ENCODE results near the gene CALN1.

The CALN1 gene

DNA sequence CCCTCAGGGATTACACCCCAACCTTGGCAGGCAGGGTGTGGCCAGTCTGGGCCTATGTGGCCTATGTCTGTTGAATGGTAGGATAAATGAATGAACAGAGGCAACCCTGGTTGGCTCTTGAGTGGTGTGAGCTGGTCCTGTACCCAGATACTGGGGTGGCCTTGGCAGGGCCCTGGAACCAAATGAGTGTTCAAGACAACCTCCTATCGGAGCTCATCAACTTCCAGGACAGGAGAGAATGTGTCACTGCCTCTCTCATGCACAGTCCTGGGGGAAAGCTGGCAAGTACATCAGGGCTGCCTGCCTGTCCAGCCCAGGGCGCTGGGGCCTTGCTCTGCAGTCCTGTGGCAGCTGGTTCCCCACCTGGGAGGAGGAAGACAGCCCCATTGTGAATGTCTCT, 271.6 kb downstream of the CALN1 start:
- Histone ChIP-seq H3K9me3 (ENCODE audit: insufficient read depth, low read depth, low read length) (peaks cover 36% of the 10 kb centered on the region), H3K27ac (ENCODE audit: low read depth, low read length) (no peak overlapping the region), H3K4me3 (ENCODE audit: low read length) (no peak overlapping the region), H3K36me3 (ENCODE audit: insufficient read depth, low read length) (no peaks in the 10 kb centered on the region), H3K4me1 (ENCODE audit: insufficient read depth, low read length) (no peaks in the 10 kb centered on the region), H3K9ac (ENCODE audit: low read depth, low read length) (no peak overlapping the region), H3K27me3 (ENCODE audit: insufficient read depth, low read length) (no peaks in the 10 kb centered on the region)
- 84% methylated on average over 2 of the region's 2 CpGs for WGBS

DNA sequence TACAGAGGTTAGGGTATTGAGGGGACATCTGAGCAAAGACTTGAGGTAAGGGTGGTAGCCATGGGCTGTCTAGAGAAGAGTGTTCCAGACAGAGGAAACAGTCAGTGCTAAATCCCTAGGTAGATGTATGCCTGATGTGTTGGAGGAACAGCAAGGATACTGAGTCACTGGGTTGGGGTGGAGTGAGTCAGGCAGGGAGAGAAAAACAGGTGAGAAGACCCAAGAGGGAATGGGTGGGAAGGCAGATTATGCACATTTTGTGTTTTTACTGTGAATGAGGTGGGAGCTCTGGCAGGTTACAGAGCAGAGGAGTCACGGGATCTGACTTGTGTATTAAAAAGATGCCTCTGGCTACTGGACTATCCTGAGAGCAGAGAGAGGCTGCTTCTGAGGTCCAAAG, 285.0 kb downstream of the CALN1 start:
- no peaks in the 10 kb centered on the region for H3K36me3 ChIP-seq (ENCODE audit: insufficient read depth, low read length)
- H3K9me3 ChIP-seq (ENCODE audit: insufficient read depth, low read depth, low read length), result no peaks in the 10 kb centered on the region
- no peaks in the 10 kb centered on the region for H3K4me1 ChIP-seq (ENCODE audit: insufficient read depth, low read length)
- H3K4me3 ChIP-seq (ENCODE audit: low read length), result no peak overlapping the region
- no peaks in the 10 kb centered on the region for H3K27me3 ChIP-seq (ENCODE audit: insufficient read depth, low read length)
- no peak overlapping the region for H3K27ac ChIP-seq (ENCODE audit: low read depth, low read length)
- H3K9ac ChIP-seq (ENCODE audit: low read depth, low read length), result no peak overlapping the region
- 81% methylated on average over 1 of the region's 1 CpG for WGBS

DNA sequence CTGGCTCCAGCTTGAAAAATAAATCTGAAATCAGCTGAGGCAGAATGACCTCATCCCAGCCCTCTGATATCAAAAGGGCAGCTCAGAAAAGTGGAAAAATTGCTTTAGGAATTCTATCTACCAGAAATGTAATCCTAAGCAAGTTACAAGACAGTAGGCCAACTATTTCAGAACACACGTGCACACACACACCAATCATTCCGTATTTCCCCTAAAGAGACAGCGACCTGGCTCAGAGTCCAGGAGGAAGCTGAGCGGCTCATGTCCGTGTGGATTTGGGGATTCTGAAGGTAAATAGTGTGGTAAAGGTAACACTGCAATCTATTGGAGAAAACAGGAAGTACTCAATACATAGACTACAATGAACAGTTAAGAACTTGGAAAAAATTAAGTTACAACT, 288.2 kb downstream of the CALN1 start:
- H3K27ac ChIP-seq (ENCODE audit: low read depth, low read length), result no peak overlapping the region
- WGBS, result 90% methylated on average over 5 of the region's 5 CpGs
- no peak overlapping the region for H3K4me3 ChIP-seq (ENCODE audit: low read length)
- H3K9me3 ChIP-seq (ENCODE audit: insufficient read depth, low read depth, low read length), result no peaks in the 10 kb centered on the region
- H3K27me3 ChIP-seq (ENCODE audit: insufficient read depth, low read length), result no peaks in the 10 kb centered on the region
- no peaks in the 10 kb centered on the region for H3K36me3 ChIP-seq (ENCODE audit: insufficient read depth, low read length)
- H3K4me1 ChIP-seq (ENCODE audit: insufficient read depth, low read length), result no peaks in the 10 kb centered on the region
- no peak overlapping the region for H3K9ac ChIP-seq (ENCODE audit: low read depth, low read length)

DNA sequence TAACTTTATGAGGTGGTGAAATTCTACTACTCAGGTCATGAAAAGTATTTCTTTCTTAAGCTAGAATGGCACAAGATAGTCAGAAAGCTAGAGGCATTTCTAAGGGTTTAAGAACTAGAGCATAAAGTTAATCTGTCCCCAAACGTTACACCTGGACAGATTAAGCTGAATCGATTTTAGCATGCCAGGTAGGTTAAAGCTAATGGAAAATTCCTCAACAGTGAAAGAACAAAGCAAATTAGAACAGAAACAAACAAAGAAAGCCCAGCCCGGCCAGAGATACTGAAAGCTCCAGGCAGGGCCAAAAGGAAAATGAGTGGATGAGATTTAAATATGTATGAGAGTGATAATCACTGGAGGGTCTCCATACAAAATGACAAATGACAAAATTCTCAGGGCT, 293.8 kb downstream of the CALN1 start:
- H3K9me3 ChIP-seq (ENCODE audit: insufficient read depth, low read depth, low read length), result no peaks in the 10 kb centered on the region; the same call in 1 of the 2 replicates
- no peaks in the 10 kb centered on the region for H3K36me3 ChIP-seq (ENCODE audit: insufficient read depth, low read length)
- no peak overlapping the region for H3K4me3 ChIP-seq (ENCODE audit: low read length)
- H3K9ac ChIP-seq (ENCODE audit: low read depth, low read length), result no peak overlapping the region
- no peak overlapping the region for H3K27ac ChIP-seq (ENCODE audit: low read depth, low read length)
- WGBS, result 96% methylated on average over 3 of the region's 3 CpGs
- no peaks in the 10 kb centered on the region for H3K27me3 ChIP-seq (ENCODE audit: insufficient read depth, low read length)
- H3K4me1 ChIP-seq (ENCODE audit: insufficient read depth, low read length), result peaks cover 2% of the 10 kb centered on the region; the same call in 1 of the 2 replicates

DNA sequence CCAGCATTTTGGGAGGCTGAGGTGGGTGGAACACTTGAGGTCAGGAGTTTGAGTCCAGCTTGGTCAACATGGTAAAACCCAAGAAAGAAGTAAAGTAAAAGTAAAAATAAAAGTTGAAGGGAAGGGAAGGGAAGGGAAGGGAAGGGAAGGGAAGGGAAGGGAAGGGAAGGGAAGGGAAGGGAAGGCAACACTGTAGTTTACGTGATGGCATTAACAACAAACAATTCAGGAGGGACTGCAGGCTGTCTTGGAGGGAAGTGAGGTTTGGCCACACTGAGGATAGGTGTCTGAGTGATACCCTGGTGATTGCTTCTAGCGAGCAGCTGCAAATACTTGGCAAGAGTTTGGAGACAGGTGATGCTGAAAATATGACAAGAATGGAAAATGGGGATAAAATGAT, 298.0 kb downstream of the CALN1 start:
- 91% methylated on average over 2 of the region's 2 CpGs for WGBS
- H3K9me3 ChIP-seq (ENCODE audit: insufficient read depth, low read depth, low read length), result no peaks in the 10 kb centered on the region; the same call in 1 of the 2 replicates
- H3K36me3 ChIP-seq (ENCODE audit: insufficient read depth, low read length), result no peaks in the 10 kb centered on the region
- no peak overlapping the region for H3K4me3 ChIP-seq (ENCODE audit: low read length)
- no peak overlapping the region for H3K9ac ChIP-seq (ENCODE audit: low read depth, low read length)
- no peak overlapping the region for H3K27ac ChIP-seq (ENCODE audit: low read depth, low read length)
- peaks cover 8% of the 10 kb centered on the region; the same call in 1 of the 2 replicates for H3K4me1 ChIP-seq (ENCODE audit: insufficient read depth, low read length)
- H3K27me3 ChIP-seq (ENCODE audit: insufficient read depth, low read length), result no peaks in the 10 kb centered on the region

DNA sequence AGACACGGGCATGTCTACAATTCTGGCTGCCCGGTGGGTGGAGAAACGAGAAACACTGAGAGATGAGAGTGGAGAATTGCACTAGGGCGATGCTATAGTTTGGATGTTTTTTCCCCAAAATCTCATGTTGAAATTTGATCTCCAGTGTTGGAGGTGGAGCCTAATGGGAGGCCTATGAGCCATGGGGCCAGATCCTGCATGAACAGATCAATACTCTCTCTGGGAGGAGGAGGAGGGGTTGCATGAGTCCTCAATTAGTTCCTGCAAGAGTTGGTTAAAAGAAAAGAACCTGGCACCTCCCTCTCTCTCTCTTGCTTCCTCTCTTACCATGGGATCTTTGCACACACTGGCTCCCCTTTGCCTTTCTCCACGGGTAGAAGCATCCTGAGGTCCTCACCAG, 299.1 kb downstream of the CALN1 start:
- no peak overlapping the region for H3K27ac ChIP-seq (ENCODE audit: low read depth, low read length)

DNA sequence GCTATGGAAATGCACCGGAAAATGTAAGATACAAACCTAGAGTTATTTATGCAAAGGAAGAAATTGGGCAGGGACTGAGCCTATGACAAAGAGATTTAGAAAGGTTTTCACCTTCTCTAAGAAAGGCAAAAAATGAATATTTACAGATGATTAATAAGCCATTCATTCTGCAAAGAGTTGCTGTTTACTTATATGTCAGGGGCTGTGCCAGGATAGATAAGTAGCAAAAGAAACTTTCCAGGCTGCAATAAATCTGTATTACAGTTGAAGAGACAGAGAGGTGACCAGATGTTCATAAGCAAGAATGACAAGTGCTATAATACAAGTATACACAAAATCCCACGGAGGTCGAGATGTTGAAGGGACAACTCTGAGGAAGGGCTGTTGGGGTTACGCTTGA, 299.6 kb downstream of the CALN1 start:
- Histone ChIP-seq H3K27ac (ENCODE audit: low read depth, low read length) (no peak overlapping the region), H3K36me3 (ENCODE audit: insufficient read depth, low read length) (no peaks in the 10 kb centered on the region), H3K4me3 (ENCODE audit: low read length) (no peak overlapping the region), H3K9ac (ENCODE audit: low read depth, low read length) (no peak overlapping the region), H3K9me3 (ENCODE audit: insufficient read depth, low read depth, low read length) (peaks cover 9% of the 10 kb centered on the region), H3K27me3 (ENCODE audit: insufficient read depth, low read length) (no peaks in the 10 kb centered on the region), H3K4me1 (ENCODE audit: insufficient read depth, low read length) (peaks cover 8% of the 10 kb centered on the region; the same call in 1 of the 2 replicates)
- 94% methylated on average over 4 of the region's 4 CpGs for WGBS

More for the DNA sequence above, 299.1 kb downstream of the CALN1 start:
- Histone ChIP-seq H3K9me3 (ENCODE audit: insufficient read depth, low read depth, low read length) (peaks cover 6% of the 10 kb centered on the region), H3K9ac (ENCODE audit: low read depth, low read length) (no peak overlapping the region), H3K4me1 (ENCODE audit: insufficient read depth, low read length) (peaks cover 8% of the 10 kb centered on the region; the same call in 1 of the 2 replicates), H3K36me3 (ENCODE audit: insufficient read depth, low read length) (no peaks in the 10 kb centered on the region), H3K4me3 (ENCODE audit: low read length) (no peak overlapping the region), H3K27me3 (ENCODE audit: insufficient read depth, low read length) (no peaks in the 10 kb centered on the region)
- WGBS, result 88% methylated on average over 5 of the region's 5 CpGs

DNA sequence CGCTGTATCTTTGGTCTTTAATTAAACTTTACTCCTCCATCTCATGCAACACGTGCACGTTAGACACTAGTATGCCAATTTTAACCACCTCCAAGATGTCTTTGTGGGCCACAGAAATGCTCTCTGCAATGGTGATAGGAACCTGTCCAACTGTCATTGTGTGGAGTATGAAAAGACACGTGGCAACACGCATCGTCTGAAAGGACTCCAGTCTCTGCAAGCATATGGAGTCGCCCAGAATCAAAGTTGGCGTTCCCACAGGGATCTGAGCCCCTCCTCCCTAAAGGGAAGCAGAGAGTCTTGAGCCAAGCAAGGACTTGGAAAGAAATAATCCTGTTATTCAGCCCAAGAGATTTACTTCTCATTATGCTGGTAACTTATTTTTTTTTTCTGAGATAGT, 301.1 kb downstream of the CALN1 start:
- WGBS, result 91% methylated on average over 8 of the region's 8 CpGs
- Histone ChIP-seq H3K36me3 (ENCODE audit: insufficient read depth, low read length) (no peaks in the 10 kb centered on the region), H3K27me3 (ENCODE audit: insufficient read depth, low read length) (no peaks in the 10 kb centered on the region), H3K27ac (ENCODE audit: low read depth, low read length) (no peak overlapping the region), H3K4me1 (ENCODE audit: insufficient read depth, low read length) (peaks cover 8% of the 10 kb centered on the region; the same call in 1 of the 2 replicates), H3K9me3 (ENCODE audit: insufficient read depth, low read depth, low read length) (peaks cover 9% of the 10 kb centered on the region), H3K9ac (ENCODE audit: low read depth, low read length) (no peak overlapping the region), H3K4me3 (ENCODE audit: low read length) (no peak overlapping the region)

DNA sequence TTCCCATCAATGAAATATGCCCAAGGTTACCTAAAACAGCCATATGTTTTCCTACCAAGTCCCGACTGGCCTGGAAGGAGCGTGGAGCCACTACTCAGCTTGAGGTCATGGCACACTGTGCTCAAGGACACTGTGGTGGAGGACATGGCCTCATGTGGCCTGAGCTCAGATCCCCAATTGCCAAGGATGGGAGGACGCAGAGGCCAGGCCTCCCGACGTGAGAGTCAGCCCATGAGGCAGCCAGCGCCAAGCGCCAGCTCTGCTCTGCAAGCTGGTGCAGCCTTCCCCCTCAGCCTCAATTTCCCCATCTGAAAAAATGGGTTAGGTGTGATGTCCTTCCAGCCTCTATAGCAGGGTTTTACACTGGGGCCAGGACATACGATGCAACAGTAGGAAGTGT, 302.6 kb downstream of the CALN1 start:
- no peak overlapping the region for H3K27ac ChIP-seq (ENCODE audit: low read depth, low read length)
- H3K9me3 ChIP-seq (ENCODE audit: insufficient read depth, low read depth, low read length), result peaks cover 9% of the 10 kb centered on the region
- H3K27me3 ChIP-seq (ENCODE audit: insufficient read depth, low read length), result no peaks in the 10 kb centered on the region
- peaks cover 8% of the 10 kb centered on the region; the same call in 1 of the 2 replicates for H3K4me1 ChIP-seq (ENCODE audit: insufficient read depth, low read length)
- no peaks in the 10 kb centered on the region for H3K36me3 ChIP-seq (ENCODE audit: insufficient read depth, low read length)
- WGBS, result 91% methylated on average over 8 of the region's 8 CpGs
- H3K4me3 ChIP-seq (ENCODE audit: low read length), result no peak overlapping the region
- H3K9ac ChIP-seq (ENCODE audit: low read depth, low read length), result no peak overlapping the region

DNA sequence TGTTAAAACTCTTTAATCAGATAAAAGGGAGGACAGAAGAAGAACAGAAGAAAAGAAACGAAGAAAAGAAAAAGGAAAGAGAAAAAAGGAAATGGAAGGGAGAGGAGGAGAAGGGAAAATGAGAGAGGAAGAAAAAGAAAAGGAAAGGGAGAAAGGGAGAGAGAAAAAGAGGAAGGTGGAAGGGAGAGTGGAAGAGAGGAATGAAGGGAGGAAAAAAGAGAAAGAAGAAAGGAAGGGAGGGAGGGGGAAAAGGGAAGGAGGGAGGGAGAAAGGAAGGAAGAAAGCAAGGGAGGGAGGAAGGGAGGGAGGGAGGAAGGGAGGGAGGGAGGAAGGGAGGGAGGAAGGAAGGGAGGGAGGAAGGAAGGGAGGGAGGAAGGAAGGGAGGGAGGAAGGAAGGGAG, 305.7 kb downstream of the CALN1 start:
- H3K9ac ChIP-seq (ENCODE audit: low read depth, low read length), result no peak overlapping the region
- no peaks in the 10 kb centered on the region for H3K4me1 ChIP-seq (ENCODE audit: insufficient read depth, low read length)
- H3K4me3 ChIP-seq (ENCODE audit: low read length), result no peak overlapping the region
- no peak overlapping the region for H3K27ac ChIP-seq (ENCODE audit: low read depth, low read length)
- H3K27me3 ChIP-seq (ENCODE audit: insufficient read depth, low read length), result no peaks in the 10 kb centered on the region
- peaks cover 9% of the 10 kb centered on the region for H3K9me3 ChIP-seq (ENCODE audit: insufficient read depth, low read depth, low read length)
- 89% methylated on average over 1 of the region's 1 CpG for whole genome bisulfite sequencing
- no peaks in the 10 kb centered on the region for H3K36me3 ChIP-seq (ENCODE audit: insufficient read depth, low read length)

DNA sequence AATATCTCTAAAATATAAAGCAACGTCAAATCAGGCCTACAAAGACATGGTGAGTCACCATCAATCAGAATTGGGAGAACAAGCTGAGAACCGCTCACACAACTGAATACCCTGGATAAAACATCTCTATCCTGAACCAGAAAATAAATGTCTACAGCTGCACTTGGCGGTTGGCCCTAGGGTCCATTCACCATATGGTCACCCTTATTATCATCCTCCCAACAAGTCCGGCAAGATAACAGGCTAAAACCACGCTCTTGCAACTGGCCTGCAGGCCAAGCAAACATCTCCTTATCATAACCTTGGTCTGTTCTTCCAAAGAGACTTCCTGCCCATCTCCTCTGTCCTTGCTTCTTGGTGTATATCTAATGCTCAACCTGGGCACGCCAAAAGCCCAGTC, 310.7 kb downstream of the CALN1 start:
- Histone ChIP-seq H3K36me3 (ENCODE audit: insufficient read depth, low read length) (no peaks in the 10 kb centered on the region), H3K27ac (ENCODE audit: low read depth, low read length) (no peak overlapping the region), H3K27me3 (ENCODE audit: insufficient read depth, low read length) (no peaks in the 10 kb centered on the region), H3K9me3 (ENCODE audit: insufficient read depth, low read depth, low read length) (no peaks in the 10 kb centered on the region), H3K4me3 (ENCODE audit: low read length) (no peak overlapping the region), H3K9ac (ENCODE audit: low read depth, low read length) (no peak overlapping the region), H3K4me1 (ENCODE audit: insufficient read depth, low read length) (no peaks in the 10 kb centered on the region)
- 95% methylated on average over 6 of the region's 6 CpGs for WGBS

DNA sequence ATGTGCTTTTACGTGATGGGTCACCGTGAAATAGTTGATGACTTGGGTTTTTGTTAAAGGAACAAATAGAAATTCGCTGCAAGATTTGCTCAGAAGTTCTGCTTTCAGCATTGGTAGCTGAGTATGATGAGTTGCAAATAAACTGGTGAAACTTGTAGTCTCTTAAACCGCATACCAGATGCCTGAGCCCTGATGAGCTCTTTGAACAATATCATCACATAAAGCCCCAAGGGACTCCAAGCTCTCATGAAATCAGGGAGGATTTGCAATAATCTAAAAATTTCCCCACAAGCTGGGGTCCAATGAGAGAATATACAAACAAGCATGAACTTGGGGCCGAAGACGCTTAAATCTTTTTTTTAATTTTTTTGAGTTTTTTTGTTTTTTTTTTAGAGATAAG, 312.4 kb downstream of the CALN1 start:
- no peaks in the 10 kb centered on the region for H3K27me3 ChIP-seq (ENCODE audit: insufficient read depth, low read length)
- no peak overlapping the region for H3K27ac ChIP-seq (ENCODE audit: low read depth, low read length)
- 96% methylated on average over 6 of the region's 6 CpGs for WGBS
- no peak overlapping the region for H3K4me3 ChIP-seq (ENCODE audit: low read length)
- no peaks in the 10 kb centered on the region for H3K9me3 ChIP-seq (ENCODE audit: insufficient read depth, low read depth, low read length)
- H3K36me3 ChIP-seq (ENCODE audit: insufficient read depth, low read length), result no peaks in the 10 kb centered on the region
- no peak overlapping the region for H3K9ac ChIP-seq (ENCODE audit: low read depth, low read length)
- H3K4me1 ChIP-seq (ENCODE audit: insufficient read depth, low read length), result no peaks in the 10 kb centered on the region

Data from HUES64 (cell line).